GM12878 (cell line): ENCODE results near the gene XPC. TPM values are rescaled to one million over a fixed set of nuclear protein-coding genes. Genes with fewer than 3 reads are reported as not detected.

ENCODE experiments used
- ATAC-seq: fragments of 200-7000 bp; cut with Tn5 transposase; 3 replicates; pipeline ENCODE4 v1.9.1; 2020; ENCODE audit warnings: mild to moderate bottlenecking, moderate library complexity
- BruUV-seq: library from RNA; stranded (reverse); fragments of 400-500 nt; replicated peaks from 2 replicates; lab custom pipeline; 2021; lab: Mats Ljungman, UMichigan
- CTCF ChIA-PET: fragments of 300-600 bp; sonication (Branson Sonifier 250); formaldehyde crosslinking; extraction: SDS; loops from one replicate; lab custom pipeline; 2021; ENCODE audit warnings: inconsistent platforms; lab: Yijun Ruan, JAX
- POLR2A ChIA-PET: fragments of 350-600 bp; formaldehyde crosslinking; extraction: SDS; loops from one replicate; lab custom pipeline; 2021; ENCODE audit warnings: inconsistent platforms; lab: Charles Lee
- RAD21 ChIA-PET: fragments of 300-600 bp; sonication (Branson Sonifier 250); formaldehyde crosslinking; loops from one replicate; lab custom pipeline; 2023; ENCODE audit warnings: antibody characterized with exemption; ENCODE audit not compliant: unreplicated experiment; lab: Charles Lee
- SMC1A ChIA-PET: fragments of 300-600 bp; sonication (Branson Sonifier 250); formaldehyde crosslinking; loops from one replicate; lab custom pipeline; 2023; ENCODE audit not compliant: unreplicated experiment, uncharacterized antibody; lab: Charles Lee
- DNase-seq: peaks from one replicate; pipeline ENCODE4 v3.0.0-alpha.2; 2011; ENCODE audit warnings: low read depth, low spot score
- FAIRE-seq: peaks from 3 replicates; lab custom pipeline; 2011; peaks lifted over from hg19 to GRCh38; lab: Jason Lieb, UNC
- H2AFZ ChIP-seq: 2 replicates; pipeline ENCODE4 v1.6.0; 2011; ENCODE audit warnings: low read depth, low read length, control low read depth; ENCODE audit not compliant: control insufficient read depth
- H3K27ac ChIP-seq: 2 replicates; pipeline ENCODE4 v1.5.1; 2011; ENCODE audit warnings: control low read depth; ENCODE audit not compliant: control insufficient read depth, insufficient read depth
- H3K27me3 ChIP-seq, 2 experiments: replicated peaks in 1 of 2; 2 replicates each; pipeline versions ENCODE4 v1.6.0 to v1.6.1; 2011; ENCODE audit warnings: low read length in 1 of 2; ENCODE audit not compliant: control insufficient read depth in 2 of 2, insufficient read depth in 2 of 2
- H3K36me3 ChIP-seq, 2 experiments: 2 replicates each; pipeline ENCODE4 v1.5.1; 2011; ENCODE audit warnings: low read length in 1 of 2; ENCODE audit not compliant: control insufficient read depth in 2 of 2, insufficient read depth in 2 of 2
- H3K4me1 ChIP-seq: 2 replicates; pipeline ENCODE4 v1.6.1; 2011; ENCODE audit warnings: mild to moderate bottlenecking, low read length, moderate library complexity, mixed read lengths; ENCODE audit not compliant: control insufficient read depth, insufficient read depth
- H3K4me2 ChIP-seq: 2 replicates; pipeline ENCODE4 v1.6.0; 2011; ENCODE audit warnings: control low read depth; ENCODE audit not compliant: control insufficient read depth, insufficient read depth
- H3K4me3 ChIP-seq: fragments of 200-600 bp; sonication (generic); 2 replicates; pipeline ENCODE4 v1.5.1; 2016
- H3K79me2 ChIP-seq: 2 replicates; pipeline ENCODE4 v1.6.0; 2011; ENCODE audit warnings: low read length; ENCODE audit not compliant: control insufficient read depth, insufficient read depth
- H3K9ac ChIP-seq: 2 replicates; pipeline ENCODE4 v1.8.0; 2011; ENCODE audit warnings: low read length, control low read depth, mixed read lengths; ENCODE audit not compliant: control insufficient read depth, insufficient read depth
- H3K9me3 ChIP-seq: replicated peaks from 3 replicates; pipeline ENCODE4 v1.5.1; 2011; ENCODE audit warnings: mild to moderate bottlenecking, low read length; ENCODE audit not compliant: control insufficient read depth, insufficient read depth
- H4K20me1 ChIP-seq: 2 replicates; pipeline ENCODE4 v1.6.0; 2011; ENCODE audit not compliant: control insufficient read depth, insufficient read depth
- ATF3 ChIP-seq: IDR thresholded peaks from 2 replicates; pipeline ENCODE4 v1.6.1; 2011; ENCODE audit warnings: low read depth, mild to moderate bottlenecking, low read length, moderate library complexity, borderline replicate concordance; ENCODE audit errors: extremely low read depth
- CEBPZ ChIP-seq: fragments of 150-350 bp; IDR thresholded peaks from 2 replicates; pipeline ENCODE4 v1.6.1; 2016; ENCODE audit warnings: low read depth, low read length
- CHD4 ChIP-seq: fragments of 200-600 bp; sonication (generic); IDR thresholded peaks from 2 replicates; pipeline ENCODE4 v1.6.1; 2016; ENCODE audit warnings: mild to moderate bottlenecking
- FOS ChIP-seq: IDR thresholded peaks from 3 replicates; pipeline ENCODE4 v1.6.1; 2011; ENCODE audit warnings: borderline replicate concordance; ENCODE audit not compliant: insufficient read length; ENCODE audit errors: extremely low read depth
- HCFC1 ChIP-seq: fragments of 150-350 bp; IDR thresholded peaks from 2 replicates; pipeline ENCODE4 v1.6.1; 2014; ENCODE audit warnings: low read length
- SREBF1 ChIP-seq: IDR thresholded peaks from 2 replicates; pipeline ENCODE4 v1.6.1; 2012; ENCODE audit warnings: mild to moderate bottlenecking, low read length
- WGBS: methylation state at CpG from one replicate; pipeline ENCODE4 v1.1.6; 2016; ENCODE audit warnings: low lambda C conversion rate; ENCODE audit not compliant: insufficient replicate concordance, insufficient coverage; ENCODE audit errors: missing lambda C conversion rate; 5-methylcytosine and 5-hydroxymethylcytosine counted together
- in situ Hi-C: fragments of 300-500 bp; cut with MboI; formaldehyde crosslinking; loops from 9 replicates; pipeline ENCODE4 v1.14.3; 2018; ENCODE audit warnings: mixed read lengths
- intact Hi-C: fragments of 100-400 bp; cut with micrococcal nuclease; formaldehyde crosslinking; loops from one replicate; pipeline ENCODE4 v1.14.2; 2022; ENCODE audit not compliant: unreplicated experiment
- polyA plus RNA-seq, 11 experiments: library from polyadenylated mRNA; depleted of rRNA in 4 of 11; unstranded in 6 of 11; stranded (reverse) in 5 of 11; fragments of >200 nt; fragmentation: Nextera tagmentation in 4 of 11; fragmentation: Illumina TruSeq in 1 of 11; extraction: Ambion mirVana in 4 of 11; extraction: Trizol in 1 of 11; gene quantifications; 1 replicate in 1 of 11; 2 replicates in 10 of 11; pipeline versions ENCODE4 v1.2.1 to v1.2.3, GENCODE V29; 2011 to 2016; ENCODE audit warnings: inconsistent platforms in 2 of 11, missing spikeins in 2 of 11, low read depth in 1 of 11
- total RNA-seq, 4 experiments: library from RNA; depleted of rRNA in 3 of 4; stranded (reverse); fragments of >200 nt in 3 of 4; fragmentation: Illumina TruSeq in 1 of 4; extraction: Trizol in 1 of 4; gene quantifications; 2 replicates each; pipeline versions ENCODE4 v1.2.1 to v1.2.3, GENCODE V29; 2013 to 2021

Gene XPC
- total and polyA plus RNA-seq, 10 of the 15 experiments (the other 5 are each of a cell fraction or from before 2014, with no cell fraction given): 4.0 to 48.3 (median 29.8) TPM

- 61% methylated on average over 11 of the region's 11 CpGs for WGBS
- Histone ChIP-seq H2AFZ (no peak overlapping the region), H3K4me2 (no peak overlapping the region), H3K27me3 (no peaks in the 10 kb centered on the region), H3K4me1 (no peaks in the 10 kb centered on the region), H3K36me3 (peaks cover 0 to 2% of the 10 kb centered on the region in 2 experiments; a peak in 2 of 4 replicates), H4K20me1 (no peaks in the 10 kb centered on the region; the same call in 1 of the 2 replicates), H3K79me2 (no peaks in the 10 kb centered on the region), H3K9ac (no peak overlapping the region), H3K4me3 (no peak overlapping the region), H3K27ac (no peak overlapping the region), H3K9me3 (no peaks in the 10 kb centered on the region)
- ATAC-seq (no peak), DNase-seq (no peak), FAIRE-seq (no peak)
- TF ChIP-seq CHD4 (no peak), ATF3 (no peak), FOS (no peak), SREBF1 (no peak), HCFC1 (no peak), CEBPZ (no peak)
- in situ Hi-C loops (loop anchor here (5.0 kb wide), 1 partner anchor 273 kb away; no protein-coding TSS in a partner anchor), intact Hi-C loops (loop anchor here (5.0 to 10.0 kb wide), 2 partner anchors 310 to 718 kb away; no protein-coding TSS in a partner anchor)
- POLR2A ChIA-PET: no interaction called here
- BruUV-seq: no TSS peak
- SMC1A ChIA-PET: interaction anchor here (0.9 to 3.0 kb wide), 13 partner anchors 11 to 308 kb away, joined by 3 to 26 read pairs (median 4); partner anchors contain the start of genes LSM3 and XPC
- RAD21 ChIA-PET: interaction anchor here (0.6 to 3.5 kb wide), 10 partner anchors 18 to 717 kb away, joined by 4 to 26 read pairs (median 9); no protein-coding TSS in a partner anchor
- CTCF ChIA-PET: interaction anchor here (0.7 to 3.6 kb wide), 38 partner anchors 8 to 944 kb away, joined by 3 to 46 read pairs (median 7); partner anchors contain the start of genes LSM3 and XPC
Measured at GRCh38 chr3:14204515-14205284, 26.3 kb upstream of the XPC start.
